ENCODE measurements around the gene MRPS14. TPM values are rescaled to one million over a fixed set of nuclear protein-coding genes. Genes with fewer than 3 reads are reported as not detected.

The MRPS14 gene
- total RNA-seq, 4 donors from 2014 or later, result 17.9 to 31.1 (median 26.1) TPM

DNA sequence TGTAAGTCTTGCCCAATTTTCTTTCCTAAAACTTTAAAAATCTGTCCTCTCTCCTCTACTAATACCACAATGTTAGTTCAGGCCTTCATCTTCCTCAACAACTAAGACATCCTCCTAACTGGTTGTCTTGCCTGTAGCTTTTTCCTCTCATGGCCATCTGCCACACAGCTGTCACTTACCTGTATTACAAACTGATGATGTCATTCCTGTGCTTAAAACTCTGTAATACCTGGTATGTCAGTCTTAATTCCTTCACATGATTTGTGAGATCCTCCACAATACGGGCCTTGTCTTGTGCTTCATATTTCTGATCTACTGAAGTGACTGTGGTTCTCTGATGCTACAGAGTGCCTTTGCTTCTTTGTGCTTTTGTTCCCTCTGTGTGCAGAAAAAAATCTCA is 9.8 kb downstream of the MRPS14 start:
- intact Hi-C loops (cut with DNase I), result no loop called here
- no peak overlapping the region for H3K4me3 ChIP-seq
- H3K9me3 ChIP-seq, result no peaks in the 10 kb centered on the region
- H3K27me3 ChIP-seq, result no peaks in the 10 kb centered on the region
- peaks cover 41 to 100% (median 98%) of the 10 kb centered on the region in 4 donors for H3K36me3 ChIP-seq
- WGBS, result 73% methylated on average over 1 of the region's 1 CpG
- H3K4me1 ChIP-seq, result peaks cover 0 to 6% (median 2%) of the 10 kb centered on the region in 4 donors
- TF ChIP-seq EP300 (IDR thresholded peaks at IDR 0.05), result no peak
- TF ChIP-seq, protein P1, sequence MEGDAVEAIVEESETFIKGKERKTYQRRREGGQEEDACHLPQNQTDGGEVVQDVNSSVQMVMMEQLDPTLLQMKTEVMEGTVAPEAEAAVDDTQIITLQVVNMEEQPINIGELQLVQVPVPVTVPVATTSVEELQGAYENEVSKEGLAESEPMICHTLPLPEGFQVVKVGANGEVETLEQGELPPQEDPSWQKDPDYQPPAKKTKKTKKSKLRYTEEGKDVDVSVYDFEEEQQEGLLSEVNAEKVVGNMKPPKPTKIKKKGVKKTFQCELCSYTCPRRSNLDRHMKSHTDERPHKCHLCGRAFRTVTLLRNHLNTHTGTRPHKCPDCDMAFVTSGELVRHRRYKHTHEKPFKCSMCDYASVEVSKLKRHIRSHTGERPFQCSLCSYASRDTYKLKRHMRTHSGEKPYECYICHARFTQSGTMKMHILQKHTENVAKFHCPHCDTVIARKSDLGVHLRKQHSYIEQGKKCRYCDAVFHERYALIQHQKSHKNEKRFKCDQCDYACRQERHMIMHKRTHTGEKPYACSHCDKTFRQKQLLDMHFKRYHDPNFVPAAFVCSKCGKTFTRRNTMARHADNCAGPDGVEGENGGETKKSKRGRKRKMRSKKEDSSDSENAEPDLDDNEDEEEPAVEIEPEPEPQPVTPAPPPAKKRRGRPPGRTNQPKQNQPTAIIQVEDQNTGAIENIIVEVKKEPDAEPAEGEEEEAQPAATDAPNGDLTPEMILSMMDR (IDR thresholded peaks at IDR 0.05), result no peak
- TF ChIP-seq POLR2A (IDR thresholded peaks at IDR 0.05; ENCODE audit: low read depth), result no peak
- no peak for TF ChIP-seq POLR2AphosphoS5 (IDR thresholded peaks at IDR 0.05)
- no peak overlapping the region for H3K27ac ChIP-seq (replicated peaks in 1 of 4)
- DNase-seq (ENCODE audit: extremely low spot score), result no peak

DNA sequence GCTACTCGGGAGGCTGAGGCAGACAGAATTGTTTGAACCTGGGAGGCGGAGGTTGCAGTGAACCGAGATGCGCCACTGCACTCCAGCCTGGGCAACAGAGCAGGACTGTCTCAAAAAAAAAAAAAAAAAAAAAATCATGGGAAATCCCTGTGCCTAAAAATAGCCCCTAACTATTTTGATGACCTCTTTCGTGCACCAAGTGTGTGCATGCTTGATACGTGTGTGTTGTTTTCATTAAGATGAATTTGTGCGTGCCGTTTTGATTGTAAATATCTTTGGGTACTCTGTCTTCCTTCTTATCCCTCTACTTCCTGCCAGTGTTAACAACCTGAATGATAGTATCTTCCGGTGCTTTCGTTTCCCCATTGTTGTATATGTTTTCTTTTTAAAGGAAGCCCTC is 13.7 kb downstream of the MRPS14 start:
- Histone ChIP-seq H3K27me3 (no peaks in the 10 kb centered on the region), H3K36me3 (peaks cover 26 to 98% (median 86%) of the 10 kb centered on the region in 4 donors), H3K4me3 (no peak overlapping the region), H3K9me3 (no peaks in the 10 kb centered on the region), H3K4me1 (peaks cover 0 to 6% (median 2%) of the 10 kb centered on the region in 4 donors), H3K27ac (replicated peaks in 1 of 4) (no peak overlapping the region)
- 75% methylated on average over 10 of the region's 10 CpGs for WGBS
- TF ChIP-seq, protein P1 (IDR thresholded peaks at IDR 0.05), result no peak
- TF ChIP-seq POLR2A (IDR thresholded peaks at IDR 0.05; ENCODE audit: low read depth), result no peak
- no peak for TF ChIP-seq EP300 (IDR thresholded peaks at IDR 0.05)
- no peak for TF ChIP-seq POLR2AphosphoS5 (IDR thresholded peaks at IDR 0.05)
- intact Hi-C loops (cut with DNase I), result no loop called here
- no peak for DNase-seq (ENCODE audit: extremely low spot score)

DNA sequence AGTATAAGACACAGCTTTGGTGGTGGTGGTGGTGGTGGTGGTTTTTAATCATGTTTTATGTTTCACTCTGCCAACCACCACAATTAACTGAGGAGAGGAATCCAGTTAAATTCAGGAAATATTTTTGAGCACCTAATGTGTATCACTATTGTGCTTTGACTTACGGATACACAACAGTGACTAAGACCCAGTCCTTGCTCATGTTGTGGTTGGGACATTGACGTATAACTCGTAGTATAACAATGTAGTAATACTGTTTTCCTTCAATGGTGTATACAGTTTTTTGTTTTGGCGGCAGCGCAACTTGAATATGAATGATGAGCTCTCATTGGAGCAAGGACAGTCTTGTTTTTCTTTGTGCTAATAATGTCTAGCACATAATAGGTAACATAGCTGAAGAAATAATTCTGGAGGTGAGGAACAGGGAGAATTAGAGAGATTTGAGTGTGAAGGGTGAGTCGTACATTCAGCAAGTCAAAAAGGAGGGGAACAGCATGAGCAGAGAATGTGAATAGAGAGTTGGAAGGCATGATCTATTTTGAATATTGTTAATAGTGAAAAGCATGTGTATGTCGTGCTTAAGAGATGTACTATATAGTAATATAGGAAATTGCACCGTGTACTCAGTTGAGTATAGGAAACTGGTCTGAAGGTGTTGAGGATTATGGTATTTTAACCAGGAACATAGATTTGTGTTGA is 18.0 kb downstream of the MRPS14 start:
- no peaks in the 10 kb centered on the region for H3K27me3 ChIP-seq
- no peak overlapping the region for H3K4me3 ChIP-seq
- H3K36me3 ChIP-seq, result peaks cover 2 to 56% (median 45%) of the 10 kb centered on the region in 4 donors
- peaks cover 16 to 39% (median 36%) of the 10 kb centered on the region in 4 donors for H3K4me1 ChIP-seq
- H3K27ac ChIP-seq (replicated peaks in 1 of 4), result no peak overlapping the region
- intact Hi-C loops (cut with DNase I), result no loop called here
- DNase-seq (ENCODE audit: extremely low spot score), result no peak
- TF ChIP-seq POLR2A (IDR thresholded peaks at IDR 0.05; ENCODE audit: low read depth), result no peak
- TF ChIP-seq EP300 (IDR thresholded peaks at IDR 0.05), result no peak
- no peak for TF ChIP-seq POLR2AphosphoS5 (IDR thresholded peaks at IDR 0.05)
- TF ChIP-seq, protein P1 (IDR thresholded peaks at IDR 0.05), result no peak
- WGBS, result 87% methylated on average over 8 of the region's 8 CpGs
- no peaks in the 10 kb centered on the region for H3K9me3 ChIP-seq

DNA sequence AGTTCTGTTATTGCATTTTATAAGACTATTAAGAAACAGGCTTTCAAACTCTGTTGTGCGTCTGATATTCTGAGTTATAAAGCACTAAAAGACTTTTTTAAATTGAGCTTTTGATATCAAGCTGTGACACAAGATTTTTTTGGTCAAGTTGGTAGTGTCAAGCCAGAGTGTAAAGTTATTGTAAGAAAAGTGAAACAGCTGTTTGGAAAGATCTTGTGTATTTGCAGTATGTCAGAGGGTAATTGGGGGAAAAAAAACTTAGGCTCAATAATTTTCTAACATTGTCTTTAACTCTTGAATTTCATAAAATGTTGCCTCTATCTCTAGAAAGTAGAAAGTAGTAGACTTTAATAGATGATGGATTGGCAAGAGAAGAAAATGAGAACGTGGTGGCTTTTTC is 19.7 kb downstream of the MRPS14 start:
- H3K27ac ChIP-seq (replicated peaks in 1 of 4), result no peak overlapping the region
- H3K4me1 ChIP-seq, result peaks cover 11 to 44% (median 38%) of the 10 kb centered on the region in 4 donors
- no peak for TF ChIP-seq POLR2AphosphoS5 (IDR thresholded peaks at IDR 0.05)
- no peak for TF ChIP-seq POLR2A (IDR thresholded peaks at IDR 0.05; ENCODE audit: low read depth)
- no peak for TF ChIP-seq EP300 (IDR thresholded peaks at IDR 0.05)
- DNase-seq (ENCODE audit: extremely low spot score), result no peak
- no peaks in the 10 kb centered on the region for H3K9me3 ChIP-seq
- no peak overlapping the region for H3K4me3 ChIP-seq
- H3K36me3 ChIP-seq, result peaks cover 0 to 41% (median 28%) of the 10 kb centered on the region in 4 donors
- 56% methylated on average over 2 of the region's 2 CpGs for WGBS
- no peaks in the 10 kb centered on the region for H3K27me3 ChIP-seq
- intact Hi-C loops (cut with DNase I), result no loop called here

DNA sequence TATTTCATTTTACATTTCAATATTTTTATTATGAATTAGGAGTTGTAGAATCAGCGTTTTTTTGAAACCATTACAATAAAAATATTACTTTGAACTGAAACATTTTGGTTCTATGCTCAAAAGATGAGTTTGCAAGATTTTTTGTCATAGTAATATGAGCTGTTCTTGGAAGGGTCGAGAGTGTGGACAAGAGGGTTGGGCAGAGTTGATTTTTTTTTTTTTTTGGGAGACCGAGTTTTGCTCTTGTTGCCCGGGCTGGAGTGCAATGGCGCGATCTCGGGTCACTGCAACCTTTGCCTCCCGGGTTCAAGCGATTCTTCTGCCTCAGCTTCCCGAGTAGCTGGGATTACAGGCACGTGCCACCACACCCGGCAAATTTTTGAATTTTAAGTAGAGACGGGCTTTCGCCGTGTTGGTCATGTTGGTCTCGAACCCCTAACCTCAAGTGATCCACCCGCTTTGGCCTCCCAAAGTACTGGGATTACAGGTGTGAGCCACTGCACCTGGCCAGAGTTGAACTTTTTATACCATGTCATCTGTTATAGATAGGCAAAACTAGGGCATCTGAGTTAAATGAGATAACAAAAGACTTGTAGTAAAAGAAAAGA is 20.2 kb downstream of the MRPS14 start:
- Histone ChIP-seq H3K4me3 (no peak overlapping the region), H3K4me1 (peaks cover 11 to 48% (median 43%) of the 10 kb centered on the region in 4 donors), H3K9me3 (no peaks in the 10 kb centered on the region), H3K27ac (replicated peaks in 1 of 4) (peak overlapping the region in 1 of 4 donors; percentile 29), H3K27me3 (no peaks in the 10 kb centered on the region), H3K36me3 (peaks cover 0 to 36% (median 23%) of the 10 kb centered on the region in 4 donors)
- 89% methylated on average over 17 of the region's 17 CpGs for WGBS
- intact Hi-C loops (cut with DNase I), result no loop called here
- no peak for DNase-seq (ENCODE audit: extremely low spot score)
- TF ChIP-seq, protein P1 (IDR thresholded peaks at IDR 0.05), result no peak

Measured in esophagus muscularis mucosa (tissue), 4 donors.